ENCODE results near the gene PLPPR2.
"Not testable (repeated sequence)": the region's sequence is repeated elsewhere in the genome, so short reads cannot be mapped to it uniquely, and the experiment has no call there.

Gene PLPPR2

DNA sequence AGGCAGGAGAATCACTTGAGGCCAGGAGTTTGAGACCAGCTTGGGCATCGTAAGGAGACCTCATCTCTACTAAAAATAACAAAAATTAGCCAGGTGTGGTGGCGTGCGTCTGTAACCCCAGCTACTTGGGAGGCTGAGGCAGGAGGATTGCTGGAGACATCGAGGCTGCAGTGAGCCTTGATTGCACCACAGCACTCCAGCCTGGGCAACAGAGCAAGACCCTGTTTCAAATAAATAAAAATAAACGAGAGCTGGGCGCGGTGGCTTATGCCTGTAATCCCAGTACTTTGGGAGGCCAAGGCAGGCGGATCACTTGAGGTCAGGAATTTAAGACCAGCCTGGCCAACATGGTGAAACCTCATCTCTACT is 15.1 kb upstream of the PLPPR2 start:
- not testable (repeated sequence) for DNase-seq

DNA sequence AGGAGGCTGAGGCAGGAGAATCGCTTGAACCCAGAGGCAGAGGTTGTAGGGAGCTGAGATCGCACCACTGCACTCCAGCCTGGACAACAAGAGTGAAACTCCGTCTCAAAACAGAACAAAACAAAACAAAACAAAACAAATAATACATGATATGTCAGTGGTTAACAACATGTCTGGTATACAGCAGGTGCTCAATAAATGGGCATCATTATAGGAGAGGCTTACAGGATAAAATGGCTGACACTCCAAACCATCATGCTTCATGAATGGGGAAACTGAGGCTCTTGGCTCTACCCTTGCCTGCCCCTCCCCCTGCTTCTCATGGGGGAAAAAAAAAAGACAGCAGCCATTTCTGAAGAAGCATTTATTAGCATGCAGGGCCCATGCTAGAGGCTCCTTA is 12.8 kb upstream of the PLPPR2 start:
- DNase-seq, result no peak

DNA sequence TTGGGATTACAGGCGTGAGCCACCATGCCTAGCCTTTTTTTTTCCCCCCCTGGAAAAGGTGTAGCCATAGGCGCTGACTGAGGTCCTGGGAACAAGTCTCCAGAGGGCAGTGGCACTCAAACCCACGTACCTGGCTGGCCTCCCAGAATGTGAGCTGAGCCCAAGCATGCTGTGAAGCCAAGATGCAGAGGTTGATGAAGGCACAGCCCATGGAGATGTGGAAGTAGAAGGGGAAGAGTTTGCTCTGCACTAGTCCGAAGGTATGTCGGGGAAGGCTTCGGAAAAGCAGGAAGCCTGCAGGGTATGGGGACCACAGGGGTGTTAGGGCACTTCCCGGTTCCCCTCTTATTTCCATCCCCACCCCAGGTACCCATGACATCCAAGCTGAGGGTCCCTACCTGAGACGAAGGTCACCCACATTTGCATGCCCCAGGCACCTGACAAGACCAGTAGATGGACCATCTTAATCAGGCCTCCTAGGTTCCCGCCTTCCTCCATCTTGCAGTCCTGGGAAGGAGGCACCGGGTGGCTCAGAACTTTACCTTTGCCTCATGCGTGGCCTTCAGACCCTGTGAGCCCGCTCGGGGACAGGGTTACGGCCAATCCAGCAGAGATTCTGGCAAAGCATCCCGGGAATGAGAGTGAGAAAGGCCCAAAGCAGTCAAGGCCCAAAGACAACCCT is 10.0 kb upstream of the PLPPR2 start:
- no peak for DNase-seq

DNA sequence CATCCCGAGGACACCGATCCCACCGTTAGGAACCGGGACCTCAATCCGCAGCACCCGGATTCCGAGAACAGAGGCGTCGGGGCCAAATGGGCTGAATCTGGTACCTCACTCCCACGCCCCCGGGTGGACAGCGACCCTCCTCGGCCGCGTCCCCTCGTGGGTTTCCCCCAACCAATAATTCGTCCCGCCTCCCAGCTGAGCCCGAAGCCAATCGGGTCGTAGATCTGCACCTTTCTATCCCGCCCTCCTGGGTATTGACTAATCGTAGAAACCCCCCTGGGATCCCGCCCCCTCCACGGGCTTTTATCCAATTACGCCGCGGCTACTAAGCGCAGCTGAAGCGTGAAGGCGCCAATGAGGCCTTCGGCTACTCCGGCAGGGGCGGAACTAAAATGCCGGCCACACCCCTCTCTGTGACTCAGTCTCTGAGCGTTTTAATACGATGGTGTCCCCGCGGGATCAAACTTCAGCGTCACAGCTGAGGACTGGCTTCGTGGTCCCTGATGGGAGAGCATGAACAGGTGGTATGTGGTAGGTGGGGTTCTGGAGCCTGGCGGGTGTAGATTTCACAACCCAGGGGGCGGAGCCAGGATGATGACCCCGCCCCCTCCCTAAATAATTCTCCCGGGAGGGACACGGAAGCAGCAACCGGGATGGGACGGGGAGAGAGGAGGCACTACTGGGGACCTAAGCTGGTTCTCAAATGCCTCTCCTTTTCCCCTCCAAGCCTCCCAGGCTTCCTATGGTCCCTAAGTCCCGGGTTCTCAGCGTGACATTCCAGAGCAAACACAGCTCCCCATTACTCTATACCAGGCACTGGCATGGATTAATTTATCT is 8.9 kb upstream of the PLPPR2 start, which contains the start of the genes CCDC159 and TMEM205:
TSS of gene CCDC159 (plus strand) at position 416 of the 837 bp plus-strand sequence. CDS start at position 504, 88 bp downstream.
TSS of gene TMEM205 (minus strand) at position 165 of the 837 bp plus-strand sequence. CDS start 649 bp downstream, outside the sequence.
- peak; percentile 97 for DNase-seq

DNA sequence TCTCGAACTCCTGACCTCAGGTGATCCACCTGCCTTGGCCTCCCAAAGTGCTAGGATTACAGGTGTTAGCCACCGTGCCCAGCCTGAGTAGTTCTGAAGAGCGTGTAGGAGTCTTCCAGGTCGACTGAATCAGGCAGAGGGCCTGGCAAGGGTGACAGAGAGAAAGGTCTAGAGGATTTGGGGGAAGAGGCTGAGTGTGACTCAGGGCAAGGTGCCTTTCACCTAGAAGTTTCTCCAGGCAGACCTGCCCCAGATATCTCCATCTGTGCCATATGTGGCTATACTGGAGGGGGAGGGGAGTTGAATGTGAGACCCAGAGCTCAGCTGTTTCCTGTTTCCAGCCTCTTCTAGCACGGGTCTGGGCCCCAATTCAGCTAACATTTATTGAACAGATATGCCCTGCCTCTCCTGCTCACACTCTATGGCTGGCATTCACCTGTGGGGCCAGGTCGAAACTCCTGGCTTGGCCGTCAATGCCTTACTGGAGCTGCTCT is 7.6 kb upstream of the PLPPR2 start:
- no peak for DNase-seq

DNA sequence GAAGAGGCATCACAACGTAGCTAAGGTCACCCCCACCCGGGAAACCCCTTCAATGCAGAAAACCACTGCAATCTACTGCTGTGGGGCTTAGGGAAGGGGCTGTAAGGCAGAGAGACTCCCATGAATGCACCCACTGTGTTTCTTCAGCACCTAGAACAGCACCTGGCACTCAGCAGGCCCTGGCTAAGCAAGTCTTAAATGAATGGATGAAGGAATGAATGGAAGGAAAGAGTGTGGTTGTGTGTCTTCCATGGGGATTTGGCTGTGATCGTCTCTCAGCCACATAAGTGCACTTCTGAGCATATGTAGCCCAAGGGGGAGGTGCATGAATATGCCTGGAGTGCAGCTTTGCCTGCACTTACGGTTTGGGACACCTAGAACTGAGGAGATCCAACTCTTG is 6.1 kb upstream of the PLPPR2 start:
- DNase-seq, result no peak

DNA sequence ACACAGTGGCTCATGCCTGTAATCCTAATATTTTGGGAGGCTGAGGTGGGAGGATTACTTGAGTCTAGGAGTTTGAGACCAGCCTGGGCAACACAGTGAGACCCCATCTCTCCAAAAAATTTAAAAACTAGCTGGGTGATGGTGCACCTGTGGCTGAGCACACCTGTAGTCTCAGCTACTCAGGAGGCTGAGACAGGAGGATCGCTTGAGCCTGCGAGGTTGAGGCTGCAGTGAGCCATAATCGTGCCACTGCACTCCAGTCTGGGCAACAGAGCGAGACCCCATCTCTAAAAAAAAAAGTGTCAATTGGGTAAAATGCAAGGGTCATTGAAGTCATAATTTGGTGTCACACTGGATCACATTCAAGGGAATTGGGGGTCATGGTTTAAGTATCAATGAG is 1.1 kb upstream of the PLPPR2 start:
- not testable (repeated sequence) for DNase-seq

DNA sequence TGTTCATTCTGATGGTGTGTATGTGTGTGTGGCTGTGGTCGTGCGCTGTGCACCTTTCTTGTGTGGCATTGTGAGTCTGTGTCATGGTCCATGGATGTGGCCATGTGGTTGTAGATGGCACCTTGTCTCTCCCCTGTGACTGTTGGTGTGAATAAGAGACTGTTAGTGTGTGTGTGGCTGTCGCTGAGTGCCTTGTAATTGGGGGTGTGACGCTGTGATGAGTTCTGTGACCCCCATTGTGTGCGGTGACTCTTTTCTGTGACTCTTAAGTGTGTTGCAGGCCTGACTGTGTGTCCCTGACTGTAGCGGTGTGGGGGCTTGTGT is 804 bp downstream of the PLPPR2 start:
- DNase-seq, result no peak

DNA sequence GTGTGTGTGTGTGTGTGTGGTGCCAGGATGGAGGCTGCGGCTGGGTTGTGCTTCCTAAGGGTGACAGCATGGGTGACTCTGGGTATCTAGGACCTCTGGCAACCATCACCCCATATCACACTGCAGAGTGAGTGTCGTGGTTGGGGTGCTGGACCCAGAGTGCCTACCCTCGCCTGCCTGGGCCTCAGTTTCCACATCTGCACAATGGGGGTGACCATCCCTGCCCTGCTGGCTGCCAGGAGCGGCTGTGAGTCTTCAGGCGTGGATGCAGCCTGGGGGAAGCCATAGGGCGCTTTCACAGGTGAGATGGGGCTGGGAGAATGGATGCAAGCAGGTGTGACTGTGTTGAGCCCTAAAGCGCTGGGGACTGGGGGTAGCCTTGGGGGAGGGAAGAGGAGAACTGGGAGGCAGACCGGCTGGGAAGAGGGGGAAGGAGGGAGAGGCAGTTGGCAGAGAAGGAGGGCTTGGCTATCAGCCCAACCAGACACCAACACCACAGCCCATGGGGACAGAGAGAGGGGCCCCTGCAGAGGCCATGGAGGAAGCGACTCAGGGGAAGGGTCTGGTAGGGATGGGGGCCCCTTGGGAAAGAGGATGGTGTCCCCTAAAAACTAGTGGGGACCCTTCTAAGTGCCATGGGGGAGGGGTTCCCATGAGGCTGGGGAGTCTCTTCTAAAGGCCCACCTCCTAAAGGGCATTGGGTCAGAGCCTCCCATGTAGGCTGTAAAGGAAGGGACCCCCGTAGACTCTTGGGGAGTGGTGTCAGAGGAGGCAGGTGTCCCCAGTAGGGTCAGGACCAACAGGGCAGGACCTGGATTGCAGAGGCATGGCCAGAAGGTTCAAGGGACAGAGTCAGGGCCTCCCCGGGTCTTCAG is 1.7 kb downstream of the PLPPR2 start:
- DNase-seq, result no peak

DNA sequence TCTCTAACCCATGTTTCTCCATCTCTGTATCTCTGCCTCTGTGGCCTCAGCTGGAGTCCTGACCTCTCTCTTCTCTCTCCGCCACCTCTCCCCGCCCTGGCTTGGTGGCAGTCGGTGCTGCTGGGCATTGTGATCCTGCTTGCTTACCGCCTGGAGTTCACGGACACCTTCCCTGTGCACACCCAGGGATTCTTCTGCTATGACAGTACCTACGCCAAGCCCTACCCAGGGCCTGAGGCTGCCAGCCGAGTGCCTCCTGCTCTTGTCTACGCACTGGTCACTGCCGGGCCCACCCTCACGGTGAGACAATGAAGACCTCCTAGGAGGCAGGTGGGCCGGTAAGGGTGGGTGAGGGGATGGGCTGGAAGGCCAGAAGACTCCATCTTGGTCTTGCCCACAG is 4.2 kb downstream of the PLPPR2 start:
- DNase-seq, result no peak

DNA sequence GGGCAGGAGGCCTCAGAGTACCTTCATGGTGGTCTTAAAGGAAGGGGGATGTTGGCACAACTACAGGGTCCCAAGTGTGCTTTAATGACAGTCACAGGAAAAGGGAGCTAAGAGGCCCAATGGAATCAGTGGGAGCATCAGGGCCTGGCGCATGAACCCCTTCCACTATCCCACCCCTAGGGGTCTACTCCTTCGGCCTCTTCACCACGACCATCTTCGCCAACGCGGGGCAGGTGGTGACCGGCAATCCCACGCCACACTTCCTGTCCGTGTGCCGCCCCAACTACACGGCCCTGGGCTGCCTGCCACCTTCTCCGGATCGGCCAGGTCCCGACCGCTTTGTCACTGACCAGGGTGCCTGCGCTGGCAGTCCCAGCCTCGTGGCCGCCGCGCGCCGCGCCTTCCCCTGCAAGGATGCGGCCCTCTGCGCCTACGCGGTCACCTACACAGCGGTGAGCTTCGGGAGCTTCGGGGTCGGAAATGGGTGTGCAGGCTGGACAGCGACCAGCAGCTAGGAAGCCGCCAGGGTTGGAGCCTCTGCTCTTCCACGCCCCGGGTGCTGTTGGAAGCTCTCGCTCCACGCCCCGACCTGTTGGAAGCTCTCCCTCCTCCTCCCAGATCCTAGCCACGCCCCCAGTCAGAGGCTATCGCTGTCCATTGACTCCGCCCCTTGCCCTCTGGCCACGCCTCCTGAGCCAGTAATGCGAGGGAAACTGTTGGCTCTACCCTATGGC is 6.0 kb downstream of the PLPPR2 start:
- no peak for DNase-seq

DNA sequence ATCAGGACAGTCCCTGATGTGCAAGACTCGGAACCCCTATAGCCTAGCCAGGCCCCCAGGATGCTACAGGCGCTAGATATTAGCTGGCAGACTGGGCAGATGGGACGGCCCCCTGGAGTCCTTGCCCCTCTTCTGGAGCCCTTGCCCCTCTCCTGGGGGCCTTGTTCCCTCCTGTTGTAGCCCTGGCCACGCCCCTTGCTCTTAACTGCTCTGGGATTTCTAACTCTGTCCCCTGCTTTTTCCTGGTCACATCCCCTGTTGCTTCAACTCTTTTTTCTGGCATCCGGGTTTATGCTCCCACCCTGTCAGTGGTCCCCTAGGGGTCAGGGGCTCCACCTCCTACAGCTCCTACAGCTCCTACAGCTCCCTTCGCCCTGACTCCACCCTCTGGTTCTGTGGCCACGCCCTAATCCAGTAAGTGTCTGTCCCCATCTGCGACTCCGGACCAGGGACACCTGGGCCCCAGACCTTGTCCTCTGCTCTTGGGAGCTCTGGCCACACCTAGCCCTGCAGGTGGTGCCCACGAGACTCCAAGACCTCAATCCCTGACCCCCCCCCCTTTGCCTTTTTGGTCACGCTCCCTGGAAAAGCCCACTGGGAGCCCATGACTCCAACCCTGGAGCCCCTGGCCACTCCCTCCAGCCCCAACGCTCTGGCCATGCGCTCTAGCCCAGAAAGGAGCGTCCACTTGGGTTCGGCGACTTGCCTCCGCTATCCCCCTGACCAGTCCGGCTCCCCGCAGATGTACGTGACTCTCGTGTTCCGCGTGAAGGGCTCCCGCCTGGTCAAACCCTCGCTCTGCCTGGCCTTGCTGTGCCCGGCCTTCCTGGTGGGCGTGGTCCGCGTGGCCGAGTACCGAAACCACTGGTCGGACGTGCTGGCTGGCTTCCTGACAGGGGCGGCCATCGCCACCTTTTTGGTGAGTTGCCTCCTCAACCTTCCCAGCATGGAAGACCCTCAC is 6.8 kb downstream of the PLPPR2 start:
- no peak for DNase-seq

DNA sequence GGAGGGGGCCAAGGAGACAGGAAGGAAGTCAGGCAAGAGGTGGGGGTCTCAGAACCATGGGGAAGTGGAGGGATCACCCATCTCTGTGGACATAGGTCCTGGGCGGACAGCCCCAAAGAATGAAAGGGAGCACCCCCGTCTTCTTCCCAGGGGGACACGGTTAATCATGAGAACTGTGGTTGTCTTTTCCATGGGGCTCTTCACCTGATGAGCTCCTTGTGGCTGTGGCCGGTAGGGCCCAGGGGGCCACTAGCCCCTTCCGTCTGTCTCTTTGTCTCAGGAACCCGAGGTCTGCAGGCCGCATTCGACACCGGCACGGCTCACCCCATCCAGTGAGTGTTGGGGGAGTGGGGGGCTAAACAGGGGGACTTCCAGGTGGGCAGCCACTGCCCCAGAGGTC is 8.6 kb downstream of the PLPPR2 start:
- no peak for DNase-seq

DNA sequence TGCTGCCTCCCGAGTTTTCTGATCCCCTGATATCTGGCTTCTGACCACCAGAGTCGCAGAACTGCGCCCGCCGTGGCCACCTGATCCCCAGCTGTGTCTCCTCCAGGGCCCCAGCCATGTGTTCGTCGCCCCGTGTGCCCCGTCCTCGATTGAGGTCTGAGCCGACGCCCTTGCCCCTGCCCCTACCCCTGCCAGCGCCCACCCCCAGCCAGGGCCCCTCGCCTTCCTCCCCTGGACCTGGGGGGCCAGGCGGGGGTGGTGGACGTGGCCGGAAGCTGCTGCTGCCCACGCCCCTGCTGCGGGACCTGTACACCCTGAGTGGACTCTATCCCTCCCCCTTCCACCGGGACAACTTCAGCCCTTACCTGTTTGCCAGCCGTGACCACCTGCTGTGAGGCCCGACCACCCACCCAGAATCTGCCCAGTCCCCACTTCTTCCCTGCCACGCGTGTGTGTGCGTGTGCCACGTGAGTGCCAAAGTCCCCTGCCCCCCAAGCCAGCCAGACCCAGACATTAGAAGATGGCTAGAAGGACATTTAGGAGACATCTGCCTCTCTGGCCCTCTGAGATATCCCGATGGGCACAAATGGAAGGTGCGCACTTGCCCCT is 9.2 kb downstream of the PLPPR2 start:
- DNase-seq, result no peak

DNA sequence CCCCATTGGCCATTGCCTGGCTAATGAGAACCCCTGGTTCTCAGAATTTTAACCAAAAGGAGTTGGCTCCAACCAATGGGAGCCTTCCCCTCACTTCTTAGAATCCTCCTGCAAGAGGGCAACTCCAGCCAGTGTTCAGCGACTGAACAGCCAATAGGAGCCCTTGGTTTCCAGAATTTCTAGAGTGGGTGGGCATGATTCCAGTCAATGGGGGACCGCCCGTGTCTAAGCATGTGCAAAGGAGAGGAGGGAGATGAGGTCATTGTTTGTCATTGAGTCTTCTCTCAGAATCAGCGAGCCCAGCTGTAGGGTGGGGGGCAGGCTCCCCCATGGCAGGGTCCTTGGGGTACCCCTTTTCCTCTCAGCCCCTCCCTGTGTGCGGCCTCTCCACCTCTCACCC is 9.7 kb downstream of the PLPPR2 start:
- DNase-seq, result no peak

DNA sequence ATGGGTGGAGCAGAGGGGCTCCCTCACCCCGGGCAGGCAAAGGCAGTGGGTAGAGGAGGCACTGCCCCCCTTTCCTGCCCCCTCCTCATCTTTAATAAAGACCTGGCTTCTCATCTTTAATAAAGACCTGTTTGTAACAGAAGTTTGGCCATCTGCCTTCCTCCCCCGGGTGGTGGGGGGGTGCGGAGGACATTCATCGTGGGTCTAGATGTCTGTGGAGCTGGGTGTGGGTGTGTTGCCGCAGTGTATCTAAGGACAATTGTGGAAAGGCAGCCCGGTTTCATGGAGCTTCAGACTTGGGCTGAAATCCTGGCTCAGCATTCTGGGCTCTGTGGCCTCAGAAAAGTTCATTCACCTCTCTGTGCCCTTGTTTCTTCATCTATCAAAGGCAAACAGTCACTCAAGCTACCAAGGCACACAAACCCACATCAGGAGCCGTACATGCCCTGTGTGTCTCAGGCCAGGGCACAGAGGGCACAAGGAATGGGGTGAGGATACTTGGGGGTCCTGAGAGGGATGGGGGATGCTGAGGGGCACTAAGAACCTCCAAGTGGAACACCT is 10.4 kb downstream of the PLPPR2 start:
- no peak for DNase-seq

DNA sequence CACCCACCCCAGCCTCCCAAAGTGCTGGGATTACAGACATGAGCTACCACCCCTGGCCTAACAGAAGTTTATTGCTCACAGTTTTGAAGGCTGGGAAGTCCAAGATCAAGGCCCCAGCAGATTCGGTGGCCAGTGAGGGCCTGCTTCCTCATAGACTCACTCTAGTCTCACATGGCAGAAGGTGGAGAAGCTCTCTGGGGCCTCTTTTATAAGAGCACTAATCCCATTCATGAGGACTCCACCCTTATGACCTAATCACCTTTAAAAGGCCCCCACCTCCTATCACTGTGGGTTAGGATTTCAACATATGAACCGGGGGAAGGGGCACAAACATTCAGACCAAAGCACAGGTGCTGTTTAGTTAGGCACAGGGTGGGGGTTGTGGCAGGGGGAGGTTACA is 12.3 kb downstream of the PLPPR2 start:
- no peak for DNase-seq

DNA sequence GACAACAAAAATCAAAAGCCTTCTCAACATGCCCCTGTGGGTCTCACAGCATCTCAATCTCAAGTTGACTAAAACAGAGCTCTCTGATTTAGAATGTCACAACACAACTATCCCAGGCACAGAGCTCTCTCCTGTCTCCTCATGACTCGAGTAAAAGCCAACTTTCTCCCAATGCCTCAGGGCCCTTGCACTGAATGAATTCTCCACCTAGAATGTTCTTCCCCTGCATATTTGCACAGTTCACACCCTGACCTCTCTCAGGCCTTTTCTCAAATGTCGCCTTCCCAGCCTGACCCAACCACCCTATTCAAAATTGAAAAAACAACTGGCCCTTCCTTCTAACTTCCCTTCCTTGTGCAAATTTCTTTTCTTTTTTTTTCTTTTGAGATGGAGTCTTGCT is 15.5 kb downstream of the PLPPR2 start:
- no peak for DNase-seq

DNA sequence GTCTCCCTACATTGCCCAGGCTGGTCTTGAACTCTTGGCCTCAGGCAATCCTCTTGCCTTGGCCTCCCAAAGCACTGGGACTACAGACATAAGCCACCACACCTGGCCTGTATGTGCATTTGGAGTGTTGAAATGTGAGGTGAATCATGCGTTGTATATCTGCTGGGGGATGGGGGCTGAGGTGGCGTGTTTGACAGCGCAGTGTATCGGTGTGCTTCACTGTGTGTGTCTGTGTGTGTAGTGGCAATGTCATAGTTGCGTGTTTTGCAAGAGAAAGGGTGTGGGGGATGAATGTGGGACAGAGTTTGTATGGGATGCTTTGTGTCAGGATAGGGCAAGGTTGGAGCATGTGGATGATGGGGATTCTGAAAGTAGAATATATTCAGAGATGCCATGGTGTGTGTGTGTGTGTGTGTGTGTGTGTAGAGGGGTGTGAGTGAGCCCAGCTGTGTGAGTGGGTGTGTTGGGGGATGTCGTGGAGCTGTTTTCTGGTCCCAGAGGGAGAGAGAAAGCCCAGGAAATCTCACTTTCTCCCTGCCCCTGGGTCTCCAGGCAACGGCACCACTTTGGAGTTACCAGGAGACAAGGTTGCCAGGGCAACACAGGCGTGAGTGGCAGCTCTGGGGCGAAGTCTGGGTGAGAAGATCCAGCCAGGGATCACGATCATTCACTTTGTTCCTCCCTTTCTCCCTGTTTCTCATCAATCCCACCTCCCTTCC is 18.1 kb downstream of the PLPPR2 start:
- DNase-seq, result no peak

DNA sequence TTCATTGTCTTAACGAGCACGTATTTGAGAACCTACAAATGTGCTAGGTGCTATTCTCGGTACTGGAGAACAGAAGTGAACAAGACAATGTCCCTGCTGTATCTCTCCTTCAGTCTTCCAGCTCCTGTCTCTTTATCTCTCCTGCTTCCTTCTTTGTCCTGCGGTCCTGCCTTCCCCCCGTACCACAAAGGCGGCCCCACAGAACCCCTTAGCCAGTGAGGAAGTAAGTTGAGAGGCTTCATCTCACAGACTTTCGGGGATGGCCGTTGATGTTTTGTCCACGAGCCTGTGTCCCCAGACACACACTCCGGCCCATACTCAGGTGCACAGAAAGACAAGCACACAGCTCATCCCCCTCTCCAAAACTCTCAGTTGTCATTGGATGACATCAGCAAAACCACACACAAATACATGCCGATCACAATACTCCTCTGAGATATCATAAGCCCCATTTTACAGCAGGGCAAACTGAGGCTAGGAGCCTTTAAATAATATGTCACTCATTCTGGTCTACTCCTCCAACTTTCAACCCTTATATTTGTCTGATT is 18.7 kb downstream of the PLPPR2 start:
- no peak for DNase-seq
